DND-41 (cell line): ENCODE data around the gene TECPR1.

Experiments used
- EZH2 ChIP-seq: IDR thresholded peaks from 3 replicates; pipeline ENCODE4 v1.6.1; 2012; ENCODE audit warnings: borderline replicate concordance, low read depth, mild to moderate bottlenecking, moderate library complexity, low read length, inconsistent platforms; ENCODE audit not compliant: severe bottlenecking
- TF ChIP-seq, protein P1 (sequence below): IDR thresholded peaks from 2 replicates; pipeline ENCODE4 v1.5.1; 2012; ENCODE audit warnings: borderline replicate concordance, low read length, moderate library complexity, mild to moderate bottlenecking; ENCODE audit not compliant: poor library complexity, severe bottlenecking; ENCODE audit errors: extremely low read depth

DNA sequence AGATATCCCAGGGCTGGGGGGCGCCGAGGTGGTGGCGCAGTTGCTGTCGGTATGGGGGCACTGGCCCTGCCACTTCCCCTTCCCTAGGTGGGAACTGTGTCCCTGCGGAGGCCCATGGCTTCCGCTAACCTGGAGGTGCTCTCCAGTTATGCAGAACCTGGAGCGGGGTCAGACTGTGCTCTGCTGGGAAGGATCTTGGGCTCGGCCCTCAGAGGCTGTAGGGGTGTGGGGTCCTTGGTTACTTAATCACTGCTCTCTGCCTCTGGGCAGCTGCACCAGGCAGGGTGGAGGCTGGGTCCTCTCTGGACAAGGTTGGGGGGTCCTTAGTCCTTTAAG, 31.8 kb upstream of the TECPR1 start:
- TF ChIP-seq, protein P1, sequence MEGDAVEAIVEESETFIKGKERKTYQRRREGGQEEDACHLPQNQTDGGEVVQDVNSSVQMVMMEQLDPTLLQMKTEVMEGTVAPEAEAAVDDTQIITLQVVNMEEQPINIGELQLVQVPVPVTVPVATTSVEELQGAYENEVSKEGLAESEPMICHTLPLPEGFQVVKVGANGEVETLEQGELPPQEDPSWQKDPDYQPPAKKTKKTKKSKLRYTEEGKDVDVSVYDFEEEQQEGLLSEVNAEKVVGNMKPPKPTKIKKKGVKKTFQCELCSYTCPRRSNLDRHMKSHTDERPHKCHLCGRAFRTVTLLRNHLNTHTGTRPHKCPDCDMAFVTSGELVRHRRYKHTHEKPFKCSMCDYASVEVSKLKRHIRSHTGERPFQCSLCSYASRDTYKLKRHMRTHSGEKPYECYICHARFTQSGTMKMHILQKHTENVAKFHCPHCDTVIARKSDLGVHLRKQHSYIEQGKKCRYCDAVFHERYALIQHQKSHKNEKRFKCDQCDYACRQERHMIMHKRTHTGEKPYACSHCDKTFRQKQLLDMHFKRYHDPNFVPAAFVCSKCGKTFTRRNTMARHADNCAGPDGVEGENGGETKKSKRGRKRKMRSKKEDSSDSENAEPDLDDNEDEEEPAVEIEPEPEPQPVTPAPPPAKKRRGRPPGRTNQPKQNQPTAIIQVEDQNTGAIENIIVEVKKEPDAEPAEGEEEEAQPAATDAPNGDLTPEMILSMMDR: no peak
- no peak for TF ChIP-seq EZH2
